Measurements from ENCODE around the gene FERMT3. TPM values are rescaled to one million over a fixed set of nuclear protein-coding genes. Genes with fewer than 3 reads are reported as not detected.

Gene FERMT3
- total and polyA plus RNA-seq, 2 donors (not counting 1 experiment from before 2014, with no cell fraction given): 1.9 to 3.6 TPM

- Histone ChIP-seq H4K20me1 (ENCODE audit: control insufficient read depth, extremely low read depth, insufficient read depth, low read length) (no peaks in the 10 kb centered on the region), H3K36me3 (ENCODE audit: control insufficient read depth, insufficient read depth, low read length) (peaks cover 5% of the 10 kb centered on the region), H3K9ac (ENCODE audit: insufficient read depth, low read length) (no peak overlapping the region), H3K4me1 (ENCODE audit: control insufficient read depth, extremely low read depth, insufficient read depth, low read length) (peaks cover 15% of the 10 kb centered on the region), H3K4me2 (ENCODE audit: extremely low read depth, insufficient read depth, low read length) (no peak overlapping the region), H2AFZ (ENCODE audit: low read length) (no peak overlapping the region), H3K27ac (ENCODE audit: insufficient read depth, low read length) (no peak overlapping the region), H3K79me2 (ENCODE audit: control insufficient read depth, insufficient read depth, low read length) (peaks cover 6% of the 10 kb centered on the region), H3K9me3 (ENCODE audit: control insufficient read depth, insufficient read depth, low read depth, low read length) (no peaks in the 10 kb centered on the region), H3K27me3 (ENCODE audit: control insufficient read depth, insufficient read depth, low read length) (no peaks in the 10 kb centered on the region), H3K4me3 (replicated peaks in 1 of 4; ENCODE audit: control extremely low read depth in 1 of 4, insufficient read depth in 1 of 4, low read depth in 3 of 4, low read length in 4 of 4) (no peak overlapping the region)
- no peak for TF ChIP-seq CTCF (conservative IDR thresholded peaks at IDR 0.05 in 1 of 2, IDR thresholded peaks at IDR 0.05 in 1 of 2; ENCODE audit: low read depth in 1 of 2, low read length in 2 of 2)
- TF ChIP-seq EZH2 (IDR thresholded peaks at IDR 0.05; ENCODE audit: low read length, missing control alignments): no peak
- DNase-seq (ENCODE audit: low read depth in 2 of 2): no peak
Observed at GRCh38 chr11:64178951-64179639, 27.4 kb upstream of the FERMT3 start.

- Histone ChIP-seq H3K4me2 (ENCODE audit: extremely low read depth, insufficient read depth, low read length) (peak overlapping the region; percentile 90), H3K36me3 (ENCODE audit: control insufficient read depth, insufficient read depth, low read length) (peaks cover 5% of the 10 kb centered on the region), H3K4me3 (replicated peaks in 1 of 4; ENCODE audit: control extremely low read depth in 1 of 4, insufficient read depth in 1 of 4, low read depth in 3 of 4, low read length in 4 of 4) (peak overlapping the region in 3 of 4 experiments; percentile 24 to 41 (median 33)), H3K79me2 (ENCODE audit: control insufficient read depth, insufficient read depth, low read length) (peaks cover 12% of the 10 kb centered on the region), H3K27ac (ENCODE audit: insufficient read depth, low read length) (peak overlapping the region; percentile 62), H3K27me3 (ENCODE audit: control insufficient read depth, insufficient read depth, low read length) (no peaks in the 10 kb centered on the region), H2AFZ (ENCODE audit: low read length) (no peak overlapping the region), H3K4me1 (ENCODE audit: control insufficient read depth, extremely low read depth, insufficient read depth, low read length) (peaks cover 17% of the 10 kb centered on the region), H3K9me3 (ENCODE audit: control insufficient read depth, insufficient read depth, low read depth, low read length) (no peaks in the 10 kb centered on the region), H3K9ac (ENCODE audit: insufficient read depth, low read length) (no peak overlapping the region), H4K20me1 (ENCODE audit: control insufficient read depth, extremely low read depth, insufficient read depth, low read length) (no peaks in the 10 kb centered on the region)
- no peak for DNase-seq (ENCODE audit: low read depth in 2 of 2)
- TF ChIP-seq EZH2 (IDR thresholded peaks at IDR 0.05; ENCODE audit: low read length, missing control alignments) (no peak), CTCF (conservative IDR thresholded peaks at IDR 0.05 in 1 of 2, IDR thresholded peaks at IDR 0.05 in 1 of 2; ENCODE audit: low read depth in 1 of 2, low read length in 2 of 2) (no peak)
Observed at GRCh38 chr11:64180891-64181290, 25.6 kb upstream of the FERMT3 start.

GRCh38 chr11:64181506-64182411, 24.8 kb upstream of the FERMT3 start:
- TF ChIP-seq CTCF (conservative IDR thresholded peaks at IDR 0.05 in 1 of 2, IDR thresholded peaks at IDR 0.05 in 1 of 2; ENCODE audit: low read depth in 1 of 2, low read length in 2 of 2) (no peak), EZH2 (IDR thresholded peaks at IDR 0.05; ENCODE audit: low read length, missing control alignments) (no peak)
- H3K27me3 ChIP-seq (ENCODE audit: control insufficient read depth, insufficient read depth, low read length): no peaks in the 10 kb centered on the region
- DNase-seq (ENCODE audit: low read depth in 2 of 2): peak; percentile 93
- peaks cover 17% of the 10 kb centered on the region for H3K4me1 ChIP-seq (ENCODE audit: control insufficient read depth, extremely low read depth, insufficient read depth, low read length)
- H2AFZ ChIP-seq (ENCODE audit: low read length): peak overlapping the region; percentile 66
- no peak overlapping the region for H3K9ac ChIP-seq (ENCODE audit: insufficient read depth, low read length)
- peak overlapping the region; percentile 62 for H3K27ac ChIP-seq (ENCODE audit: insufficient read depth, low read length)
- H3K79me2 ChIP-seq (ENCODE audit: control insufficient read depth, insufficient read depth, low read length): peaks cover 12% of the 10 kb centered on the region
- peaks cover 5% of the 10 kb centered on the region for H3K36me3 ChIP-seq (ENCODE audit: control insufficient read depth, insufficient read depth, low read length)
- H3K4me3 ChIP-seq (replicated peaks in 1 of 4; ENCODE audit: control extremely low read depth in 1 of 4, insufficient read depth in 1 of 4, low read depth in 3 of 4, low read length in 4 of 4): peak overlapping the region; percentile 24 to 41 (median 30)
- H3K9me3 ChIP-seq (ENCODE audit: control insufficient read depth, insufficient read depth, low read depth, low read length): no peaks in the 10 kb centered on the region
- no peaks in the 10 kb centered on the region for H4K20me1 ChIP-seq (ENCODE audit: control insufficient read depth, extremely low read depth, insufficient read depth, low read length)
- H3K4me2 ChIP-seq (ENCODE audit: extremely low read depth, insufficient read depth, low read length): peak overlapping the region; percentile 90

Measured in fibroblast of lung (primary cell).